ENCODE results near the gene KIAA0753. TPM values are rescaled to one million over a fixed set of nuclear protein-coding genes. Genes with fewer than 3 reads are reported as not detected.
A peak's percentile ranks its signal among the peaks of the same experiment; 100 is the strongest.

KIAA0753 gene
- total RNA-seq, 1 experiment from 2014 or later = 16.7 TPM

GRCh38 chr17:6556121-6557039 lies 84.1 kb downstream of the KIAA0753 start, which contains the start of gene PITPNM3:
Gene PITPNM3 (minus strand): TSS chr17:6556555. CDS start chr17:6556406, 149 bp downstream.
- DNase-seq (ENCODE audit: low spot score) = no peak
- in situ Hi-C loops (cut with HindIII; ENCODE audit: low sequenced_read_pairs) = no loop called here

- in situ Hi-C loops (cut with HindIII; ENCODE audit: low sequenced_read_pairs) = no loop called here
- peak; percentile 80 for DNase-seq (ENCODE audit: low spot score)
Observed at GRCh38 chr17:6555331-6556120, 85.0 kb downstream of the KIAA0753 start.

DNA sequence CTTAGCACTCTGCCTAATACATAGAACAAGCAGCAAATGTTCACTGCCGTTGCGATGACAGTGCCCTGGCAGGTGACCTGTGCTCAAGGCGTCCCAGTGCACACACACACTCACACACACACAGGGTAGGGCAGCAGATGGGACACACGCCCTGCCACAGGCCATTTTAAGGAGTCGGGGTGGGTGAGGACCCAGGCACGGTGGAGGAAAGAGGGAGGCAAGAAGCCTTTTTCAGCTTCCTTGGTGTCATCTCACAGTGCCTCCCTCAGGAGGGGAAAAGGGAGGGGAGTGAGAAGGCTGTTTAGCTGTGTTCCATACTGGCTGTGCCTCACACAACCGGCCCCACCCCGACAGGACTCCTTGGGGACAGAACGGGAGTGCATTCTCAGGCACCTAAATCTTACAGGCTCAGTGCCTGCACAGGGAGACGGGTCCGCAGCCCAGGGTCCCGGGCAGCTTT lies 85.6 kb downstream of the KIAA0753 start:
- in situ Hi-C loops (cut with HindIII; ENCODE audit: low sequenced_read_pairs) = no loop called here
- peak; percentile 71 for DNase-seq (ENCODE audit: low spot score)

- no peak for DNase-seq (ENCODE audit: low spot score)
- in situ Hi-C loops (cut with HindIII; ENCODE audit: low sequenced_read_pairs) = no loop called here
Observed at GRCh38 chr17:6554342-6554741, 86.2 kb downstream of the KIAA0753 start.

DNA sequence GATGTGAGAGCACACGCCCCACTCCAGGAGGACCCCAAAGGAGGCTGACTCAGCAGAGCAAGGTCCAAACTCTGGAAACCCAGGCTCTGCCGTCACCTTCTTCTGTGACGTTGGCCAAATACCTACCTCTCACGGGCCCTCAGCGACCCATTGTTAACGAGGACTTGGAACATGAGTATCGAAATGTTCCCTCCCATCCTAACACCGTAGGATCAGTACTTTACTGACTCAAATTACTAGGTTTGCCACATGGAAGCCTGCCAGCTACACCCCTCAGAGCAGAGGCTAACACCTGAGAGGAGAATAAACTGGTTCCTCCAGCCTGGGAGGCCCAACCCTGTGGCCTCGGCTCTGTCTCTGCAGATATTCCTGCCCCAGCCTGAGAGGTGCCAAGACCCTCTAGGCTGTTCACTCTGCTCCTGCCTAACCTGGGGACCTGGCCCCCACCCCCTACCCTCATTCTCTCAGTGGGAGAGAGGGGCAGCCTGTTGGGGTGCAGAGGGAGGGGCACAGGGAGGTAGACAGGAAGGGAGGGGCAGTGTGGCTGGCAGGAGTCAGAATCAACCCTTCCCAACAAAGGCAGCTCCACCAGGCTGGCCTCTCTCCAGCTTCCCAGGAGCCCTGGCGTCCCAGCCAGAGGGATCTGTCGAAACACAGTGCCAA lies 88.5 kb downstream of the KIAA0753 start:
- DNase-seq (ENCODE audit: low spot score) = peak; percentile 80
- in situ Hi-C loops (cut with HindIII; ENCODE audit: low sequenced_read_pairs) = no loop called here

DNA sequence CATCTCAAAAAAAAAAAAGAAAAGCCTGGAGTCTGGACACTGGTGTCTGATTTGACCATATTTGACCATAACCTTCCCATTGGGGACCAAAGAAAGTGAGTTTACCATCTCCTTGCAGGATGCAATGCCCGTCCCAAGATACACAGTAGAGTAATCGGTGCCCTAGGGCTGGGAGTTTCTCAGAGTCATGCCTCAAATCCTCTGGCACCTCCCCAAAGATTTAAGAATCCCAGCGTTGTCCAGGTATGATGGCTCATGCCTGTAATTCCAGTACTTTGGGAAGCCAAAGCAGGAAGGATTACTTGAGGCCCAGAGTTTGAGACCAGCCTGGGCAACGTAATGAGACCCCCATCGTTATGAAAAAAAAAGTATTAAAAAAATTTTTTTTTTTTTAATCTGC lies 89.2 kb downstream of the KIAA0753 start:
- no peak for DNase-seq (ENCODE audit: low spot score)
- in situ Hi-C loops (cut with HindIII; ENCODE audit: low sequenced_read_pairs) = no loop called here

DNA sequence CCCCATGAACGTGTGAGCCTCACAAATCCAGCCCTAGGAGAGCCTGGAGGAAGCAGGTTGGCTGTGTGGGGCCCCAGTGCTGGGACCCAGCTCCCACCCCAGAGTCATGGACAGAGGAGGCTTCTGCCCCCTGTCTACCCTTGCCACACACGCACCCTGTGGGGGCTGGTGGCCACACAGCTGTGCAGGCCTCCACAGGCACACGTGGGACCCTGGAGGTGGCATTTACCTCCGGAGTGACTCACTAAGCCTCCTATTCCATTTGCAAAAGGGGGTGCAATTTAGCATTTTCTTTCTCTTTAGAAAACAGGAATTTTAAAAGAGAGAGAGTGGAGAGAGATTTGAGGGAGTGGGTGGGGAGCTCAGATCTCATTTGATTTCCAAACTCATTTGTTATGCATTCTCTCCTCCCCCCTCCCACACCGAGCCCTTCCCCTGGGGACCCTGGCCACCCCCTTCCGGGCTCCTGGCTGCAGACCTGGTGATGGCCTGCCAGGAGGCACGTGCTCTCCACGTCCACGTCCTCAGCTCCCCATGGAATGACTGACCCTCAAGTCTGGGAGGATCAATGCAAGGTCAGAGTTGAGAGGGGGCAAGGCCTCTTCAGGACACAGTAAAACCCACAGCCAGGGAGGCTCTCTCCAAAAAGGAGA lies 91.0 kb downstream of the KIAA0753 start:
- in situ Hi-C loops (cut with HindIII; ENCODE audit: low sequenced_read_pairs) = no loop called here
- DNase-seq (ENCODE audit: low spot score) = no peak

DNA sequence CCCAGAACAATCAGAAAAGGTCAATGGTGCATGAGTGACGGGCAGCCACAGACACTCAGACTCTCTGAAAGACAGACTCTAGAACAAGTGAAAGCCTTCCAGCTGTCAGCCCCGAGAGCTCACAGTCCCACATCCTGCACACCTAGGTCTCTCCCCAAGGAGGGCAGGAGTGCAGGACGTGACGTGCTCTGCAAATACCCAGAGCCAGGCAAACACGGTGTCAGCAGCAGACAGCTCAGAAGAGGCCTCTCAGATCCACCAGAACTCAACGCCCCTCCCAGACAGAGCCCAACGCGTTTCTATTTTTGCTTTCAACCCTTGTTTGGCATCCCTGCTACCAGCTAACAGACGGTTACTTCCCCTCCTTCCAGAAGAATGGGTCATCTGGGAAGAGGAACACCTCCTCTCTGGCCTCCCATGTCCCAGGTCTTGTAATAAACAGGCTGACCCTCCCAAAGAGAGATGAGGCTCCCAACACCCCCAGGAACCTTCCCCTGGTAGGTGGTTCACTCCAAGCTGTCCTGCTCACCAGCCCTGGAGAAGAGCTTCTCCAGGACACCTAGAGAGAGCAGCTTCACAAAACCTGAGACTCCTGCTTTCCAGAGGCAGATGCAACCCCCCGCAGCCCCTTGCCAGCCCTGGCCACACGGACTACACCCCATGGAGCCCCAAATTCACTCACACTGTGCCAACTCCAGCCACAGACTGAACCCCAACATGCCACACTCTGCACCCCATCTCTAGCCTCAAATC lies 91.8 kb downstream of the KIAA0753 start:
- in situ Hi-C loops (cut with HindIII; ENCODE audit: low sequenced_read_pairs) = no loop called here
- peak; percentile 94 for DNase-seq (ENCODE audit: low spot score)

GRCh38 chr17:6548034-6548433 lies 92.5 kb downstream of the KIAA0753 start:
- no peak for DNase-seq (ENCODE audit: low spot score)
- in situ Hi-C loops (cut with HindIII; ENCODE audit: low sequenced_read_pairs) = no loop called here

DNA sequence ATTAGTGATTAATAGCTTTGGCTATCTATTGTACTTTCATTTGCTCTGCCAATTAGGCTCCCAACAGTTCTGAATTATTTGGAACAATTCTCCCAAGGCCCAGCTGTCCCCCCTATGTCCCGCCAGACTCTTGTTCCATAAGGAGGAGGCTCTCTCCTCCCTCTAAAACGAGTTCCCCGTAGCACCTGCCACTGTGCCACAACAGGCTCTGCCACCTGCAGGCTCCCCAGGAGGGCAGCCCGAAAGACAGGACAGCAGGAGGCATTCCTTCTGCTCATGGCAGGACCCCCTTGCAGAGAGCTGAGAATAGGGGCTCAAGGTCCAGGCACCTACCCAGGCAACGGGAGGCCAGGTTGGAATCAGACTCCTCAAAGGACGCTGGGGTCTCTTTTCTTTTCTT lies 93.2 kb downstream of the KIAA0753 start:
- in situ Hi-C loops (cut with HindIII; ENCODE audit: low sequenced_read_pairs) = no loop called here
- peak; percentile 89 for DNase-seq (ENCODE audit: low spot score)

DNA sequence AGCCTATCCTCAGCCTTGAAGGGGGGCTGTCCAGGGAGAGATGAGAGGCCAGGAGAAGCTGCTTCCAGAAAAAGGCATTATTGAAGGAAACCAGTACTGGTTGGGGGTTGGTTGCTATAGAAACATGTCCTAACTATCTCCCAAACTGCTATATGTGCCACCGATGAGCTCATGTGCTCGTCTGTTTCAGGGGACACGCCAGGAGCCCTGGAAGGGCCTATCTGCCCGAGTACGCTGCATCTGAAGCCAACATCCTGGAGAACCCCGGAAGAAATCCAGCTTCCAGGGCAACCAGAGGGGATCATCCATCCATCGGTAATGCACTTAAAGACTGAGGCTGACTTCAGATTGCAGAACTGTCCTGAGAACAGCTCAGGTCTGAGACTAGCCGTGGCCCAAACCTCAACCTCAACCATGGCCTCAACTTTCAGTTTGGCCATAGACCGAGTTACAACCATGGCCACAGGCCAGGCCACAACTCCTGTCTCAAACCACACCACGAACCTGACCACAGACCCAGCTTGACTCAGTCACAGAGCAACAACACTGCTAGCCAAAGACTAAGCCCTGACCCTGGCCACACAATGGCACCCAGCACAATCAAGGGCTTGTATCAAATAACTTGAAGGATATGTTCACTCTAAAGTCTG lies 94.3 kb downstream of the KIAA0753 start:
- no peak for DNase-seq (ENCODE audit: low spot score)
- in situ Hi-C loops (cut with HindIII; ENCODE audit: low sequenced_read_pairs) = no loop called here

DNA sequence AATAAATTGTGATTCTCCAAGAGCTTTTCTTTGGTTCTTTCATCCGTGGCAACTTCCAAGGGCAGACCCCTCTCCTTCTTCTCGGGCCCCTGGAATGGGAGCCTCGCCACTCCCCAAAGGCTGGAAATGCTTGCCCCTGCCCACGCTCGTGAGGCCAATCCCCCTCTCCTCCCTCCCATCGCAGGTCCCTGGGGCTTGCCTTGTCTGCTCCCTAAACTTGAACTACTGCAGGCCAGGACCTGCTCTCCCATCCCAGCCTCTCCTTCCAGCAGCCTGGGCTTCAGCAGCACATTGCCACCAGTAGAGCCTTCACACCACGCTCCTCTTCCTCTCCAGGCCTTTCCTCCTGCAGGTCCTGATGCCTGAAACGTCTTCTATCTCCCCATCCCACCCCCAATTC lies 95.2 kb downstream of the KIAA0753 start:
- no peak for DNase-seq (ENCODE audit: low spot score)
- in situ Hi-C loops (cut with HindIII; ENCODE audit: low sequenced_read_pairs) = no loop called here

- no peak for DNase-seq (ENCODE audit: low spot score)
- in situ Hi-C loops (cut with HindIII; ENCODE audit: low sequenced_read_pairs) = no loop called here
Observed at GRCh38 chr17:6544011-6544370, 96.5 kb downstream of the KIAA0753 start.

DNA sequence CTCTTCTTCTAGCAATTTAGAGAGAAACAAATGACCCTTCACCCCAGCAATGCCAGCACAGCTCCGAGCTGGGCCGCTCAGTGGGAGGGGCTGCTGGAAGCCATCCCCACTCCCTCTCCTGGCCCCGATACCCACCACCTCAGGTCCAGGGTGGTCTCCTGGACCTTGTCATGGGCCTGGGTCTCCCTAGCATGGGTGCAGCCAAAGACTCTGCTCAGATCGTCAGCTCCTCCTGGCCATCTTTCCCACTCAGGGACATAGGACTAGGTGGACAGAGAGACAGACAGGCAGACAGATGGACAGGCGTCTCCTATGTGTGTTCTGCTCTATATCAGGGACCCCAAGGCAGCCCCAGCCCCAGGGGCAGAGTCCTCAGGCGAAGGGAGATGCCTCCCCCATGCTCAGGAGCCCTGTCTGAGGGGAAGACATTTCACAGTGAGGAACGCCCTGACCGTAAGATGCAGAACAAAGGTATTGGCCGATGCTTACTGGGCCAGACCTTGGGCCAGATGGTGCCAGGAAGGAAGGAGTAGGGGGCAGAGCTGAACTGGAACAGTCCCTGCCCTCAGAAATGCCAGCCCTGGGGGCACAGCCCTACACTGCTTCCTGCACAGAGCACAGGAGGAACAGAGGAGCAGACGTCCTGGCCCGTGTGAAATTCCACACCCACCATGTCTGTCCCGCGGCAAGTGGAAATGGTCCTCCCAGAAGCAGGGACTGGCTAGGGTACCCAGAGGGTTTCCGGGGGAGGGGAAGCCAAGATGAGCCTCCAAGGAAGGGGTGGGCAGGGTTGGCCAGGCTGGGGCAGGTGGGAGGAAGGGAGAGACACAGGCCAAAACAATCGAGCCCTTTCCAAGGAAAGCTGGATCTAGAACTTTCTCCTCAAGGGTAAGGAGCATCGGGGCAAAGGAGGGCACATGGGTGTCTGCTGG lies 97.2 kb downstream of the KIAA0753 start:
- peak; percentile 90 for DNase-seq (ENCODE audit: low spot score)
- in situ Hi-C loops (cut with HindIII; ENCODE audit: low sequenced_read_pairs) = no loop called here

- DNase-seq (ENCODE audit: low spot score) = no peak
- in situ Hi-C loops (cut with HindIII; ENCODE audit: low sequenced_read_pairs) = no loop called here
Observed at GRCh38 chr17:6542577-6542976, 97.9 kb downstream of the KIAA0753 start.

- in situ Hi-C loops (cut with HindIII; ENCODE audit: low sequenced_read_pairs) = no loop called here
- no peak for DNase-seq (ENCODE audit: low spot score)
Observed at GRCh38 chr17:6541886-6542285, 98.6 kb downstream of the KIAA0753 start.

- no peak for DNase-seq (ENCODE audit: low spot score)
- in situ Hi-C loops (cut with HindIII; ENCODE audit: low sequenced_read_pairs) = no loop called here
Observed at GRCh38 chr17:6539871-6540270, 100.6 kb downstream of the KIAA0753 start.

All from G401 (cell line).